ENCODE results near the gene NUP210. TPM values are rescaled to one million over a fixed set of nuclear protein-coding genes. Genes with fewer than 3 reads are reported as not detected.

The NUP210 gene
- total RNA-seq, 4 donors from 2014 or later: 1.7 to 3.6 (median 2.7) TPM

DNA sequence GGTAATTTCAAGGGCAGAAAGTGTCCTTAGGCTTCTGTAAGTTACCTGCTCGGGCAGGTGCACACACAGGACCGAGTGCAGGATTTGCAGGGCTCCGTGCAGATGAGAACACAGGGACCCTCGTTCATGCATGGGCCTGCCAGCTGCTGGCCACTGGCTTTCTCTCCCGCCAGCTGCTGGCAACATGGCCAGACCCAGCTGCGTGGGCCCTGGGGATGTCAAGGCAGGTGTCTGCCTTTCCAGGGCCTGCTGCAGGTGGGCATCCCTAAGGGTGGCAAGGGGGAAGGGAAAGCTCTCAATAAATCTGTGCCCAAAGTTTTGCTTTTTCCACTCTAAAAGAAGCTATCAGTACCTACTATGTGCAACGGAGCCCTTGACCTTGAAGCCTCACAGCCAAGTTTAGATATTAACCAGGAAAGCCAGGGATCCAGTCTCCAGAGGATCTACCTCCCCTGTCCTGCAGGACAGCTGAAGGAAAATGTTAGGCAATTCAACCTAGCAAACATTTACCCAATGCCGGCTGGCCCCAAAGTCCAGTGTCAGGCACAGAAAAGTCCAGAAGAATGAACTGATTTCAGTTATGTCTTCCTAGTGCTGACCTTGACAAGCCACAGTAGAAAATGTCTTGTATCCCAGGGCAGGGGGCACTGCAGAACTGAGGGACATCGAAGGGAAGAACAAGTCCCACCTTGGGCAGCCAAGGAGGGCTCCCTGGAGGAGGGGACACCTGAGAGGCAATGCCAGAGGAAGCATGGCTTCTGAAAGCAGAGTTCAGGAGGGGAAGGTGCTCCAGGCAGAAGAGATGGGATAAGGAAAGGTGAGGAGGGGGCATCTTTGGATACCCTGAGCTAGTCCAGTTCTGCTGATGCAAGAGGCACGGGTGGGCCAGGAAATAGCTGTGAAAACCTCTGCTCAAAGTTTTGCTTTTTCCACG, 26.4 kb downstream of the NUP210 start:
- H3K9me3 ChIP-seq: no peaks in the 10 kb centered on the region
- DNase-seq (no peak), ATAC-seq (no peak)
- H3K27ac ChIP-seq: no peak overlapping the region
- H3K36me3 ChIP-seq: peaks cover 0 to 2% of the 10 kb centered on the region in 2 donors
- intact Hi-C loops (cut with DNase I; ENCODE audit: low total_unique reads) (no loop called here), in situ Hi-C loops (cut with MboI; ENCODE audit: low sequenced_read_pairs in 4 of 4) (no loop called here)
- no peaks in the 10 kb centered on the region for H3K4me1 ChIP-seq
- no peak overlapping the region for H3K4me3 ChIP-seq
- H3K27me3 ChIP-seq: no peaks in the 10 kb centered on the region
- no peak for TF ChIP-seq POLR2A (IDR thresholded peaks at IDR 0.05)
- TF ChIP-seq, protein P1, sequence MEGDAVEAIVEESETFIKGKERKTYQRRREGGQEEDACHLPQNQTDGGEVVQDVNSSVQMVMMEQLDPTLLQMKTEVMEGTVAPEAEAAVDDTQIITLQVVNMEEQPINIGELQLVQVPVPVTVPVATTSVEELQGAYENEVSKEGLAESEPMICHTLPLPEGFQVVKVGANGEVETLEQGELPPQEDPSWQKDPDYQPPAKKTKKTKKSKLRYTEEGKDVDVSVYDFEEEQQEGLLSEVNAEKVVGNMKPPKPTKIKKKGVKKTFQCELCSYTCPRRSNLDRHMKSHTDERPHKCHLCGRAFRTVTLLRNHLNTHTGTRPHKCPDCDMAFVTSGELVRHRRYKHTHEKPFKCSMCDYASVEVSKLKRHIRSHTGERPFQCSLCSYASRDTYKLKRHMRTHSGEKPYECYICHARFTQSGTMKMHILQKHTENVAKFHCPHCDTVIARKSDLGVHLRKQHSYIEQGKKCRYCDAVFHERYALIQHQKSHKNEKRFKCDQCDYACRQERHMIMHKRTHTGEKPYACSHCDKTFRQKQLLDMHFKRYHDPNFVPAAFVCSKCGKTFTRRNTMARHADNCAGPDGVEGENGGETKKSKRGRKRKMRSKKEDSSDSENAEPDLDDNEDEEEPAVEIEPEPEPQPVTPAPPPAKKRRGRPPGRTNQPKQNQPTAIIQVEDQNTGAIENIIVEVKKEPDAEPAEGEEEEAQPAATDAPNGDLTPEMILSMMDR (IDR thresholded peaks at IDR 0.05 in 4 of 5, conservative IDR thresholded peaks at IDR 0.05 in 1 of 5): no peak

DNA sequence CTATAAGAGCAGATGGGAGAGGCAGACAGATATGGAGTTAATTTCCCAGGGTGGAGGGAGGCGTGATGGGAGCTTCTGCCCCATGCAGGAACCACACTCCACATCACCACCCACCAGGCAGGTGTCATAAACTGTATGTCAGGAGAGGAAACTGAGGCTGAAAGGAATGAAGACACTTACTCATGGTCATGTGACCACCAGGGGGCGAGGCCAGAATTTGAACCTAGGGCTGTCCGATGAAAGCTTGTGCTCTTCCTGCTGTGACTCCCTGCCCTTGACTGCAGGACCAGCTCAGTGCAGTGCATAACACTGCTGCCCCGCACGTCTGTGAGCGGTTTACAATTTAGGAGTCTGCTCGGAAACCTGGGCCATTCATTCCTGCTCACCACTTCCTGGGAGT, 28.8 kb downstream of the NUP210 start:
- intact Hi-C loops (cut with DNase I; ENCODE audit: low total_unique reads) (no loop called here), in situ Hi-C loops (cut with MboI; ENCODE audit: low sequenced_read_pairs in 4 of 4) (no loop called here)
- no peak for ATAC-seq
- Histone ChIP-seq H3K4me1 (no peaks in the 10 kb centered on the region), H3K4me3 (no peak overlapping the region), H3K36me3 (peaks cover 0 to 2% of the 10 kb centered on the region in 2 donors), H3K27me3 (no peaks in the 10 kb centered on the region), H3K27ac (no peak overlapping the region), H3K9me3 (no peaks in the 10 kb centered on the region)
- TF ChIP-seq, protein P1 (IDR thresholded peaks at IDR 0.05 in 4 of 5, conservative IDR thresholded peaks at IDR 0.05 in 1 of 5): no peak
- TF ChIP-seq POLR2A (IDR thresholded peaks at IDR 0.05): no peak
- DNase-seq: no peak

DNA sequence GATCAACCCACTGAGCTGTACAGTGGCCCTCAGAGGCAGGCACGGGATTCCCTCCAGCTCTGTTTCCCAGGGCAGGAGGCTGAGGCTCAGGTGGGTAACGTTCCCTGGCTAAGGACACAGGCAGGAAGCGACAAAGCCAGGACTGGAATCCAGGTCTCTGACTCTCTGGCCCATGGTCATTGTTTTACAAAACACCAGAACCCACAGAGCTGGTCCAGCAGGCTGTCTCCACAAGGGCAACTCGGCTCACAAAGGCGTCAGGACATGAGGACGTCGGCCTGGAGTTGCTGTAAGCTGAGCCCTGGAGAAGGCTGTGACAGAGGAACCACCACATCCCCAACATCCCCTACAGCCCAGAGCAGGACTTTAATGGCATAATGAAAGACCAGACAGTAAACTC, 30.7 kb downstream of the NUP210 start:
- H3K27me3 ChIP-seq: no peaks in the 10 kb centered on the region
- H3K36me3 ChIP-seq: peaks cover 0 to 2% of the 10 kb centered on the region in 2 donors
- no peak for DNase-seq
- H3K9me3 ChIP-seq: no peaks in the 10 kb centered on the region
- intact Hi-C loops (cut with DNase I; ENCODE audit: low total_unique reads): no loop called here
- TF ChIP-seq, protein P1 (IDR thresholded peaks at IDR 0.05 in 4 of 5, conservative IDR thresholded peaks at IDR 0.05 in 1 of 5): no peak
- no peak for TF ChIP-seq POLR2A (IDR thresholded peaks at IDR 0.05)
- no peak overlapping the region for H3K4me3 ChIP-seq
- in situ Hi-C loops (cut with MboI; ENCODE audit: low sequenced_read_pairs in 4 of 4): no loop called here
- H3K27ac ChIP-seq: no peak overlapping the region
- no peaks in the 10 kb centered on the region for H3K4me1 ChIP-seq
- ATAC-seq: no peak

DNA sequence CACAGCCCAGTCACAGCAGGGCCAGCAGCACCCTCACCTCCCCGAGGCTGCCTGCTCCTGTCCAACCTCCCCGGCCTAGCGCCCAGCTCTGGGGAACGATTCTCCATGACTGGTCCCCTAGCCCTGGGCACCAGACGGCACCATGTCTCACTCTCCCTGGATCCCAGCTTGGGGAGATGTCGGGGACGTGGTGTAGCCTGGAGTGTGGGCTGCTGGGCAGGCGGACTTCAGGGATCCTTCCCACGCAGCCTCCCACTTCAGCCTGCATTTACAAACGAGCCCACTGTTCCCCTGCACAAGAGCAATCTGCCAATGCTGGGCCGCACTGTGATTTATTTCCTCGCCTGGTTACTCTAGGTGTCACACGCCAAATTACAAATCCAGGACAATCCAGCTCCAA, 31.3 kb downstream of the NUP210 start:
- ATAC-seq: no peak
- DNase-seq: no peak
- no peaks in the 10 kb centered on the region for H3K4me1 ChIP-seq
- H3K4me3 ChIP-seq: no peak overlapping the region
- no peak overlapping the region for H3K27ac ChIP-seq
- peaks cover 0 to 2% of the 10 kb centered on the region in 2 donors for H3K36me3 ChIP-seq
- TF ChIP-seq, protein P1 (IDR thresholded peaks at IDR 0.05 in 4 of 5, conservative IDR thresholded peaks at IDR 0.05 in 1 of 5): no peak
- TF ChIP-seq POLR2A (IDR thresholded peaks at IDR 0.05): no peak
- H3K27me3 ChIP-seq: no peaks in the 10 kb centered on the region
- no peaks in the 10 kb centered on the region for H3K9me3 ChIP-seq
- in situ Hi-C loops (cut with MboI; ENCODE audit: low sequenced_read_pairs in 4 of 4) (no loop called here), intact Hi-C loops (cut with DNase I; ENCODE audit: low total_unique reads) (no loop called here)
